Measurements from ENCODE around the gene KRT17.

The KRT17 gene

DNA sequence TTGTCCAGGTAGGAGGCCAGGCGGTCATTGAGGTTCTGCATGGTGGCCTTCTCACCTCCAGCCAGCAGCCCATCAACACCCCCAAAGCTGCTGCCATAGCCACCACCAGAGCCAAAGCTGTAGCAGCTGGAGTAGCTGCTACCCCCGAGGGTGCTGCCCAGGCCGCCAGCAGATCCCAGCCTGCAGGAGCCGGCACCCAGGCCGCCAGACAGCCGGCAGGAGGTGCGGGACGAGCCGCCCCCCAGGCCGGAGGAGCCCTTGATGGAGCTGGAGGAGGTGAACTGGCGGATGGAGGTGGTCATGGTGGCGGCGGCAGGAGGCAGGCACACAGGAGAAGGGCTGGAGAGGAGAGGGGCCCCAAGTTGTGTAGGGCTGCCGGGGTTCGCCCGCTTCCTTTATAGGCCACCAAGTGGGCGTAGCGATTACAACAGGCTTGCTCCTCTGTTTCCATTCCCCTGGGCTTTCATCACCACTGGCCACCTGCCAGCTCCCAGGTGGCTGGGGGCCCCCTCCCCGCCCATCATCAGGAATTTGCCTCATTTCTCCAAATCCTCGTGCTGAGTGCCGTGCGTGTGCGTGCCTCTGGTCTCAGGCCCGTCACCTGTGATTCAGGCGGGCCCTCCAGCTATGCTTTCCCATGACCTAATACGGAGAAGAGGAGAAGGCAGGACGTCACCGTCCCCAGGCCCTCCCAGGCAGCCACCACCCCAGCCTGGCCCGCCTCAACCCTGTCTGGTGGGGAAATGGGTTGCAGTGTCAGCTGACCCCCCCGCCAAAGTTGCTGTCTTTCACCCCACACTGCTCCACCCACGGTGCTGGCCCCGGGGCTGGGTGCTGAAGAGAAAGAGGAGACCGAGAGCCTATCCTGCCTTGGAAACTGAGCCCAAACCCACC, at the start of gene KRT17:
TSS of gene KRT17 (minus strand) at position 368 of the 894 bp plus-strand sequence. CDS start at position 302, 66 bp downstream.
- DNase-seq (ENCODE audit: low spot score): peak; percentile 53

DNA sequence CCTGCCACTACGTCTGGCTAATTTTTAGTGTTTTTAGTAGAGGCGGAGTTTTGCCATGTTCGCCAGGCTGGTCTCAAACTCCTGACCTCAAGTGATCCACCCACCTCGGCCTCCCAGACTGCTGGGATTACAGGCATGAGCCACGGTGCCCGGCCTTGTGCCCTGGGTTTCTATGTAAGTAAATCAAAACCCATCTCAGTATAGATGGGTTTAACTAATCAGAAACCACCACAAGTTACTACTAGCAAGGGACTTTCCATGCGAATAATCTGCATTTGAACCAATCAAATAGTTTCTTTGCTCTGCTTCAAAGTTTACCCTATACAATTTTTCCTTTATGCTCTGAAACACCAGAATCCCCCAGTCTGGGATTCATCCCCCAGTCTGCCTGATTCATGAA, 47.8 kb upstream of the KRT17 start:
- no peak for DNase-seq (ENCODE audit: low spot score)

DNA sequence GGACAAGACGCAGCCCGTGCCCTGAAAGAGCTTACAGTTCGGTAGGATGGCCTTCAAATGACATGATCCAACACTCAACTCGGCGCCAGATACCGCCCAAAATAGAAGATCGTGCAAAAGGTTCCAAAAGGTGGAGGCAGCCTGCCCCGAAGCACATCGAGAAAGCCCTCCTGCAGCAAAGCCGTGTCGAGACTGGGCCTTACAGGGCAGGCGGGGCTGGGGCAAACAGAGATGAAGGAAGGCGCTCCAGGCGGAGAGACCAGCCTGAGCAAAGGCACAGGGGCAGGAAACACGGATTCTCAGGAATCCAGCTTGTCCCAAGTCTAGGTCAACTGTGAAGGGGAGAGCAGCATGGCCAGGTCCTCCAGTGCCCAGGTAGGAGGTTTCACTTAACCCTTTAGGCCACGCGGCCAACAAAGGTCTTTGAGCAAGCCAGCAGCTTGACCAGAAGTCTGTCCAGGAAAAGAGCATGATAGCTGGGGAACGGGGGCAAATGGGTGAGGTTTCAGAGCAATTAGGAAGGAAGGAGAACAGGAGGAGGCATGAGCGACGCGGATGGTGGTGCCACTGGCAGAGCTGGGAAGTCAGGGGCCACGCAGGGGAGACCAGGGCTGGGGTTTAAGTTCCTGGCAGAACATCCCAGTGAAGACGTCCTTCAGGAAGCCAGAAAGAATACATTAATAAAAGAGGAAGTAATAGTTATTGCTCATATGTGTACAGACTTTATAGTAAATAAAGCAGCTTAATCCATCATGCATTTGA, 43.1 kb upstream of the KRT17 start:
- DNase-seq (ENCODE audit: low spot score): no peak

DNA sequence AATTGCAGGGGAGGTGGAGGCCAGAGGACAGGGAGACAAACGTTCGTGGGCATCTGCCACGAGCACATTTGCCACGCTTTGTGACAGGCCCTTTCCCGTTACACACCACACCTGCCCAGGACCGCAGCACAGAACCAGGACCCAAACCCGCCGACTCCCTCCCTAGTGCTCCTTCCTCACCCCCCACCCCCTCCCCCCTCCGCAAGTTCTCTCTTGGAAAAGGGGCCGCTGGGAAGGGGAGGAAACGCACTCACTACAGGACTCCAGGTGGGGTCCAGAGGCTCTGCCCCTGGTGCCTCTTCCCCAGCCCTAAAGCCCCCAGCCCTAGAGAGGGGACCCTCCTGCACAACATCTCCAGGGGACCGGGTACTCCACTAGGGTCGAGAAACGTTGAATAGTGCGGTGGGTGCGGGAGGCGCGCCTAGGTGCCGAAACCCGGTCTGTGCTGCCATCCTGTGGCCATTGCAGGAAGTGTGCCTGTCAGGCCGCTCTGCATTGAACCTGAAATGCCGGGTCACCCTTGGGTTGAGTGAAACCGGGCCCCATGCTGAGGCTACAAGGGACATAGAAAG, 42.4 kb upstream of the KRT17 start:
- peak; percentile 65 for DNase-seq (ENCODE audit: low spot score)

DNA sequence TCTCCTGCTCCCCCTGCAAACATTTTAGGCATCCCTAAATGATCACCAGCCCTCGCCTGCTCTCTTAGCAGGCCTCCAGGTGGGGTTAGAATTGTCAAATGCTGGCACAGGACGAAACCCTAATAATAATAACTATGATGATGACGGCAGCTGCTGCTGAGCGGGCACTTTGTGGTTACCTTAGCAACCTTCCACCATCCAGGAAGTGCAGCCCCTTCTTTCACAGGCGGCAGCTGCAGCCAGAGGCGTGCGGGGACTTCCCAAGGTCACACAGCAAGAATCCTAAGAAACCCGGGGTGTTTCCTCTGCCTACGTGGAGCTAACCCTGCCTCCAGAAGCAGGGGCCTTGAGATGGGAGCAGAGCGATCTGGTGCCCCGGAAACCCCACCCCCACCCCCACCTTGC, 41.9 kb upstream of the KRT17 start:
- DNase-seq (ENCODE audit: low spot score): peak; percentile 69

DNA sequence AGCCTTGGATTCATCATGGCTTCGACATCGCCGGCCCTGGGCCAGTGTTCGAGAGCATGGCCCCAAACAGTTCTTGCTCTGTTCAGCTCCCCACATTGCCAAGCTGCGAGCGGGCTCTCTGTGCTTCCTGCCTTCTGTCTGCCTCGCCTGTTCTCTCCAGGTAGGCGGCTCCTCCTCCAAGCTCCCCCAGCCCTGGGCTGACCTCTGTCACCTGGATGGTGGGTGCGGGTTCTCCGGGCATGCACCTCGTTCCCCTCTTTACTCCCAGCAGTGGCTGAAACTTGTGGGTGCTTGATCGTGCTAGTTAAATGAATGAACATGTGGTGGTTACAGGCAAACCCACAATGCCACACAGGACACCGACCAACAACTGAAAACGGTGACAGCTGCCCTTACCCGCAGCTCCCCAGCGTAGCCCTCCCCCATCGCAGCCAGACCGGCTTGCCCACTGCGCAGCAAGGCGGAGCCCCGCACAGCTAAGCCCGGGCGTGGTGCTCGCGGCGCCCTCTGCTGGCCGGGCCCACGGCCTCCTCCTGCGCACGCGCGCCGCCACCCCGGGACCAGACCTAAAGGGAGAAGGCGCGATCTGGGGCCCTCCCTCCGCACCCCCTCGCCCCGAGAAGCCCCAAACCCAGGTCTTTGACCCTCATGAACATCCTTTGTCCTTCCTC, 41.3 kb upstream of the KRT17 start:
- peak; percentile 81 for DNase-seq (ENCODE audit: low spot score)

DNA sequence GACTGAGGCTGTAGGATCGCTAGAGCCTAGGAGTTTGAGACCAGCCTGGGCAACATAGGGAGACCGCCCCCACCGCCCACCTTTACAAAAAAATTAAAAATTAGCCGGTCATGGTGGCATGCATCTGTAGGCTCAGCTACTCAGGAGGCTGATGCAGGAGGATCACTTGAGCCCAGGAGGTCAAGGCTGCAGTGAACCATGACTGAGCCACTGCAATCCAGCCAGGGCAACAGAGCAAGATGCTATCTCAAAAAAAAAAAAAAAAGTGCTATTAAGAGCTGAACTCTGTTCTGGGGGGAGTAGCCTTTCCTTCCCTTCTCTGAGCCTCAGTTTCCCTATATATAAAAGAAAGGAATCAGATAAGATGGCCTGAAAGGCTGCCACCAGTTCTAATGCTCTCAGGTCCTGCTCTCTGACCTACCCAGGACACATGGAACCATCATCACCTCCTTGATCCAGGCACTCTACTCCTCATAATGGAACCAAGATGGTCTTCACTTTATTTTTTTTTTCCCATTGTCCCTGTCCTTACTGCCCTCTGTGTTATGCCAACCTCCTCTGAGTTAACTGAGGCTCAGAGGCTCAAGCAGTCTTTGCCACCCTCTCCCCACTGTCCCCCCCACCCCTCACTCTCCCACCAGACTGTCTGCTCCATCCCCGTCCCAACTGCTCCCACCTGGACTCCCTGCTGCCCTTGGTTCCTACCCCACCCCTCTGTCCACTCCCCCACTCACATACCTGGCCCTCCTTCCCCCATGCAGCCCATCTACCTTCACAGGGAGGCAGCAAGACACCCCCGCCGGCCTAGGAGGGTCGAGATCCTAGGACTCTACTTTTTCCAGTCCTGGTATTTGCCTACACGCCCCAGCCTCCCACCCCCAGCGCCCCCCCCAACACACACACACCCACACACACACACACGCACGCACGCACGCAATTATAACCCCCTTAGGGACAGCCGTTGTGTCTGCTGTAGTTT, 40.5 kb upstream of the KRT17 start:
- DNase-seq (ENCODE audit: low spot score): no peak

DNA sequence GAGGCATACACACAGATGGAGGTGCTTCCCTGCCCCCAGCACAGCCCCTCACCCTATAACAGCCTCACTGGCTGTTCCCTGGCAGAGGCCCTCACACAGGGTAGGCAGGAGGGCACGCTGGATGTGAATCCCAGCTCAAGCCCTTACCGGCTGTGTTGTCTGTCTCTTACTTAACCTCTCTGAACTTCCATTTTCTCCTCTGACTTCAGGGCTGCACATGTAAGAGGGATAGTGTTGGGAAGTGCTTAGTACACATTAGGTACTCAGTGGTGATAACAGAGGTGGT, 39.7 kb upstream of the KRT17 start:
- DNase-seq (ENCODE audit: low spot score): no peak

DNA sequence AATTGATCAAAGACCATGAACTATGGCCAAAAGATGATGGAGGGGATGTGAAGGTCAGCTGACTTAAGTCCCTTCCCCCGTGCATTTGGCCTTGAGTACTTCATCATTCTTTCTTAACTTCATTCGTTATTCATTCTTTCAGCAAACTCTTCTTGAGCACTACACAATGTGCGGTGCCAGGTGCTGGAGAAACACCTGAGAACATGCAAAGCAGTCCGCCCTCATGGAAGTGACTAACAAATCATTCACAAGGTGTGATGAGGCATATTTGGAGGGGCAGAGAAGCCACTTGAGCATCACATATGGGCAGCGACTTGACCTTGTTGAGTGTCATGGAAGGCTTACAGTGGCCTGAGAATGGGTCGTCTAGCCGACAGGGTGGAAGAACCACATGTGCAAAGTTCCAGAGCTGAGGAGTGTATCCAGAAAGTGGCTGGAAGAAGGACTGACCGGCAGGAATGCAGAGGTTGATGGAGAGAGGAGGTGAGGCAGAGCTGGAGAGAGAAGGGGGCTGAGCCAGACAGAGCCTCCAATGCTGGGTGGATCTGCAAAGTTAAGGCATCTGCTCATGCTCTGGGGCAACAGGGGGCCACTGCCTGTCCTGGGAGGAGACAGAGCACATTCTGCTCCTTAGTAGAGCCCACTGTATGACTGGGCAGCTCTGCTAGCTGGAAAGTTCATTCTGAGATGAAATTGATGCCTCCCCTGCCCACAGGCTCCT, 39.2 kb upstream of the KRT17 start:
- DNase-seq (ENCODE audit: low spot score): no peak

DNA sequence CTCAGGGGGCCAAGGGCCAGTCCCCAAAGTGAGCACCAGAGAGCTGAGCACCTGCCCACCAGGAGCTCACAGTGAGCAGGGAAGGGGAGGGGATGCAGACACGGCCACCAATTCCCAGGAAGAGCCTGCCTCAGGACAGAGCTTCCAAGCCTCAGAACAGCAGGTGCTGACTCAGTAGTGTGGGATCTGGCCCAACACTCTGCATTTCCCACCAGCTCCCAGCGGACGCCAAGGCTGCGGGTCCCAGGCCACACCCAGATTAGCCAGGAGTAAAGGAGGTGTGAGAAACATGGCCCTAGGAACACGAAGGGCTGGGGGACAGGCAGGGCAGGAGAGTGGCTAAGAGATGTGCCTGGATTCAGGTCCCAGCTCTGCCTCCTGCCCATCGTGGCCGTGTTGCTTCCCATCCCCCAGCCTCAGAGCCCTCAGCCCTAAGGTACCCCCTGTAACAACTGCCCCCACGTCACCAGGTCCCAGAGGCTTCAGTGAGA, 35.9 kb upstream of the KRT17 start:
- DNase-seq (ENCODE audit: low spot score): no peak

DNA sequence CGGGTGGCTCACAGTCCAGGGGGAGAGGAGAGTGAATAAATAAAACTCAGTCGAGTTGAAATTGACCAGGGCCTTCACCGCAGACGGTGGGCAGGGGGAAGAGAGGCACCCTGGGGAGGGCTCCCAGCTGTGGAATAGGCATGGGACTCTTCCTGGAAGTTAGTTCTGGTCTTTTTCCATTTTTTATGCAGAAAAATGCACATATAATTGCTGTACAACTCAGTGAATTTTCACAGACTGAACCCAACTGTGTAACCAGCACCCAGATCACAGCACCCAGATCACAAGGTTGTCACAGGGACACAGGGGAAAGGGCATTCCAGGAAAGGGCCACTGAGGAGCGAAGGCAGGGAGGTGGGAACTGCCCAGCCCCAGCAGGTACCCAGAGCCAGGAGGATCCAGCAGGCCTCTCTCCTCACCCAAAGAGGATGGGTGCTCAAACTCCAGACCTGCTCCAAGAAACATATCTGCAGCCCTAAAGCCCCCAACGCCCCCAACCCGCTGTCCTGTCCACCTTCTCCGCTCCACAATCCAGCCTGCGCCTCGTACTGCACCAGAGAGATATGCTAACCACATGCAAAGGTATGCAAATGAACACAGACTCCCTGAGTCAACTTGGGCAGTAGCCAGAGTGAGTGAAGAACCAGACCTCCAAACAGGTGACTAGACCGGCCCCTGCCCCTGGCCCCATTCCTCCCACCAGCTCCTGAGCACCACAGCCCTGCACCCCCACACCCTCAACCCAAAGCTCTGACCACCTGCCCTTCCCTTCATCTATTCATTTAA, 35.2 kb upstream of the KRT17 start:
- DNase-seq (ENCODE audit: low spot score): no peak

DNA sequence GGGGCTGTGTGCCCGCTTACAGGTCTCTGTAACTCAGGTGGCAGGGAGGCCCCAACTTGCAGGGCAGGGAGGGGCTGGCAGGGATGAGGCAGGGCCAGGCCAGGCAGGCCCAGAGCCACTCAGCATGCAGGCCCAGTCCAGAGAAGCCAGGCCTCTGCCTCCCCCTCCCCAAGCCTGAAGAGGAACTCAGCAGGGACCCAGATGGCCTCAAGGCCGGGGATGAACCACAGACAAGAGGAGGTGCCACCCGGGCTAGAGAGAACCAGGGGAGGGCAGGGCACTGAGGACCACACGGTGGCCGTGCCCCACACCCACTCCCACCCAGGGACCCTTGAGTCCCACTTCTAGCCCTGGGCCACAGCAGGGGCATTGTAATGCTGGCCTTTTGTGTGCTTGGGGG, 34.5 kb upstream of the KRT17 start:
- no peak for DNase-seq (ENCODE audit: low spot score)

DNA sequence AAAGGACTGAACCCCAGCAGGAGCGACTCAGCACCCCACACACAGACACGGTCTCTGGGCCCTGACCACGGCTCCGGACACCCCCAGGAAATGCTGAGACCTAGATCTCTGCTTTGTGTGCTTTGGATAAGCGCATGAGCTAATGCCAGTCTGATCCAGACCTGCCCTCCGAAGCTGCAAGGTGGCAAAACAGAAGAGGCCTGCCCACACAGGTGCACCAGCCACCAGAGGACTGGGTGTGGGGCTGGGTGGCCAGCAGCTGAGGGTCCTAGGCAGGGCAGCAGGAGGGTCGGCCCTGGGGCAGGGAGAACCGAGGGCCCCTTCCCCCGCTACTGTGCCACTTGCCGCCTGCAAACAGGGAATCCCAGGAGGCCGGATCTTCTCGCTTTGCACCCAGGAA, 33.6 kb upstream of the KRT17 start:
- no peak for DNase-seq (ENCODE audit: low spot score)

DNA sequence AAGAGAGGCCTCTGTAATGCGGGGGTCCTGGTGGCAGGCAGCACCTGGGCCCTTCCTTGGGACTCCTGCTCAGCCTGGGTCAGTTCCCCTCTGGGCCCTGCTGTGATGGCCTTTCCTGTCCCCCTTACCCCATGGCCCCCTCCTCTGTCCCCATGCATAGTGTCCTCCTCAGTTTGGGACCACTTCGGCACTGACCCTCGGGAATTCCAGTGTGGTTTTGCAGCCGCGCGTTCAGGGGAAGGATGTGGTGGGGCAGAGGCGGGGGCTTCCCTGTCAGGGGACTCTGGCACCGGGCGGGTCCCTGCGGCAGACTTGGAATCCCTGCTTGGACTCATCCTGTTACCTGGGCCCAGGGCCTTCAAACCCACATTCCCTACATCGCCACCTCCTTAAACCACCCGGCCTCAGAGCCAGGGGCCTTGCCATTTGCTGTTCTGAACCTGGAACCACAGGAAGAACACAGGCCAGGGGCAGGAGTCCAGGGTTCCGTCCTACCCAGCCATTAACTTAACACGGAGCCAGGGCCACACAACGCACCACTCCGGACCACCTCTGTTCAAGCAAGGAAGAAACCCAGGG, 32.9 kb upstream of the KRT17 start:
- no peak for DNase-seq (ENCODE audit: low spot score)

DNA sequence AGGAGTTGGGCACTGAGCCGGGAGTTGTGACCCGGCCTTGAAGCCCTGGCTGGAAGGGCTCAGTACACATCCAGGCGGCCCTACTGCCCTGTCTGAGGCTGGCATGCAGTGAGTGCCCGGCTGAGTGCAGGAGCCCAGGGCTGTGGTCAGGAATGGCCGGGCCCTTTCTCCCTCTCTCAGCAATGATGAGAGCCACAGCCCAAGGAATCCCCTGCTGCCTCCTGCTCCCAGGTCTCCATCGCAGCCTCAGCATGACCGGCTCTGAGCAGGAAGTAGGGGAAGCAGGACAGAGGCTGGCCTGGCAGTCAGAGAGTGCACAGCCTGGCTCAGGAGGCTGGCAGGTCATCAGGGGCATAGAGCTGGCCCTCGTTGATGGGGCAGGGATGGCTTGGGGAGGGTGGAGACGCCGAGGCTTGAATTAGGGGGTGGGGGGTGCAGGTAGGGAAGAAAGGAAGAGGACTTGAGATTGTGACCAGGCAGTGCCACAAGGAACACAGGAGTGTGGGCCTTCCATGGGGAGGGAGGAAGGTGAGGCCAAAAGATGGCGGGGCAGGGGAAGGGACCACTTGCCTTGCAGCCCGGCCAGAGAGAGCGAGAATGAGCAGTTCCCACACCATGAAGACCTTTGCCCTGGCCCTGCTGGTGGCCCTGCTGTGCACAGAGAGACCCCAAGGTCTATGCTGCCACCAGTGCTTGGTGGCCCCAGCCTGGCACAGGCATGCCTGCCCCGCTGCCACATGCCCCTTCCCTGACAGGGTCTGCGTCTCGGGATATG, 32.1 kb upstream of the KRT17 start:
- DNase-seq (ENCODE audit: low spot score): no peak

DNA sequence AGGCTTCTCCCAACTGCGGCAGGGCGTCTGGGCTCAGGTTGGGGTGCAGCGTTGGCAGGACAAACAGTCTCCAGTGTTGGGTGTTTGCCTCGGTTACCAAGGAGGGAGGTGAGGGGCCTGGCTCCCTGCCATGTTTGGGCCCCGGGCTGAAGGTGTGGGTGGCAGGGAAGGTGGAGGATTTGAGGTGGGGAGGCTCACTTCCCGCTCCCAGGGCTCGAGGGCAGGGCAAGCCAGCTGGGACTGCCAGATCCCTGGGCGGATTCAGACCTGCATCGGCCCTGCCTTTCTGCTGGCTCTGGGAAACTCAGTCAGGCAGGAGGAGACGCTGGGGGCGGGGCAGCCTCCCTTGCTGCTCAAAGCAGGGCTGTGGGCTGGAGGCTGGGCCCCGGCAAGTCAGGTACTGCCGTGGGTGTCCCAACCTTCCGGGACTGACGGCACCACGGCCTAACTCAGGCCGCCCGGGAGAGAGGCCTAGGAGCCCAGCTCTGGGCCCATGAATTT, 31.3 kb upstream of the KRT17 start:
- peak; percentile 91 for DNase-seq (ENCODE audit: low spot score)

DNA sequence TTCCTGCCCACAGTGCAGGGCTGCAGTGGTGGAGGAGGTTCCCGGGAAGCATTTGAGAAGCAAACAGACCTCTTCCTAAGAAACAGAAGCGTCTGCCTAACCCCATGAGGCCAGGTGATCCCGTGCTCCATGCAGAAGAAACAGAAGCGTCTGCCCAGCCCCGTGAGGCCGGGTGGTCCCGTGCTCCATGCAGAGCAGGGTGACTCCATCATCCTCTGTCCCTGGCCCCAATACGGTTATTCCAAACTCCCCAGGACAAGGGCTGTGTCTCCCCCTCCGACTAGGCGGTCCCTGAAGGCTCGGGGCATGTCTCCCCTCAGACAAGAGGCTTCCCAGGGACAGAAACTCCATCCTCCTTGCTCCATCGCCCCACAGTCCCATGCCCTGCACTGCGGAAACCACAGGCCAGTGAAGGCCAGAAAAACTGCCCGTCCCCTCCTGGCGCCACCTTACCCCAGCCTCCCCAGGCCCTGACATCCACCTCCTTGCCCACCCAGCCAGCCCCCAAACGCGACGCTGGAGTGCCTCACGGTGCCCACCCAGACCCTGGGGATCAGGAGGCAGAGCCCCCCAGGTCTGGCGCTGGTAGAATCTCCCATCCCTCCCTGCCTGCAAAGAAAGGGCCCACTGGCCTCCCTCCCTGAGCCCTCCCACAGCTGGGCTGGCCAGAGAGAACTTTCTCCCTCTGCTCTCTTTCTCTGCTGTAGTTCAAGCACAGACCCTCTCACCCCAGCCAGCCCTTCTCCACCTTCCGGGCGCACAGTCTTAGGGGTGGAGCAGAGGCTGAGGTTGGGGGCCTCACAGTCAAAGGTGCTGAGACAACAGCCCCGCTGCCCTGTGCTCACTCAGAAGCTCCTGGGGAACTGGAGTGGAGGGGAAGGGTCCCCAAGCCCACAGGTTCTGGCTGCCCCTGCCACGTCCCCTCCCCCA, 30.6 kb upstream of the KRT17 start:
- peak; percentile 40 for DNase-seq (ENCODE audit: low spot score)
